Loucy (cell line): ENCODE measurements around the gene LOC128125822.

ENCODE experiments used
- CTCF ChIP-seq: fragments of 200-600 bp; sonication (generic); conservative IDR thresholded peaks from 2 replicates; pipeline ENCODE4 v1.5.1; 2014; ENCODE audit warnings: mild to moderate bottlenecking, antibody characterized with exemption, low read length
- EZH2phosphoT487 ChIP-seq: fragments of 200-600 bp; IDR thresholded peaks from 2 replicates; pipeline ENCODE4 v1.6.1; 2018; ENCODE audit warnings: antibody characterized with exemption, mild to moderate bottlenecking, moderate library complexity, borderline replicate concordance

GRCh38 chr6:63546697-63547096 is 25.6 kb upstream of the LOC128125822 start:
- no peak for TF ChIP-seq CTCF
- TF ChIP-seq EZH2phosphoT487, result no peak
